Aorta (tissue), 5 donors: Measurements from ENCODE around the gene PIP4K2A. TPM values are rescaled to one million over a fixed set of nuclear protein-coding genes. Genes with fewer than 3 reads are reported as not detected.

ENCODE experiments used
- ATAC-seq: fragments of 200-7000 bp; cut with Tn5 transposase; one replicate; pipeline ENCODE4 v1.9.1; 2022; ENCODE audit warnings: moderate library complexity; ENCODE audit not compliant: low FRiP score
- DNase-seq, 2 donors: peaks; one replicate each; pipeline ENCODE4 v3.0.0-alpha.2; 2020
- H3K27ac ChIP-seq, 2 donors: one replicate each; pipeline ENCODE4 v1.5.1; 2013; ENCODE audit warnings: low read length in 2 of 2, mild to moderate bottlenecking in 2 of 2, moderate library complexity in 2 of 2, control low read depth in 1 of 2, inconsistent platforms in 1 of 2, low read depth in 1 of 2
- H3K27me3 ChIP-seq, 2 donors: one replicate each; pipeline ENCODE4 v1.6.1; 2013; ENCODE audit warnings: control low read depth in 1 of 2, low read length in 1 of 2, mild to moderate bottlenecking in 1 of 2, moderate library complexity in 1 of 2; ENCODE audit not compliant: insufficient read depth in 2 of 2, control insufficient read depth in 1 of 2
- H3K36me3 ChIP-seq, 2 donors: one replicate each; pipeline ENCODE4 v1.6.1; 2013; ENCODE audit warnings: control low read depth in 1 of 2, low read length in 1 of 2, mild to moderate bottlenecking in 1 of 2; ENCODE audit not compliant: insufficient read depth in 2 of 2, control insufficient read depth in 1 of 2
- H3K4me1 ChIP-seq, 2 donors: one replicate each; pipeline ENCODE4 v1.6.1; 2013; ENCODE audit warnings: low read length in 2 of 2, control low read depth in 1 of 2, mild to moderate bottlenecking in 1 of 2, moderate library complexity in 1 of 2; ENCODE audit not compliant: insufficient read depth in 2 of 2, control insufficient read depth in 1 of 2
- H3K4me3 ChIP-seq, 2 donors: one replicate each; pipeline ENCODE4 v1.5.1; 2013; ENCODE audit warnings: low read length in 2 of 2, control low read depth in 1 of 2, mild to moderate bottlenecking in 1 of 2
- H3K9me3 ChIP-seq: one replicate; pipeline ENCODE4 v1.6.1; 2013; ENCODE audit warnings: mild to moderate bottlenecking, low read length; ENCODE audit not compliant: control insufficient read depth
- WGBS, 2 donors: extraction: QIAGEN DNeasy Blood & Tissue Kit; methylation state at CpG; one replicate each; pipeline ENCODE4 v1.1.7; 2013; 5-methylcytosine and 5-hydroxymethylcytosine counted together
- intact Hi-C, 2 donors: fragments of 100-400 bp; cut with DNase I; formaldehyde crosslinking; loops; one replicate each; pipeline versions ENCODE4 v1.14.2 to v1.15.0; 2022
- polyA plus RNA-seq, 2 donors: library from polyadenylated mRNA; stranded (reverse); fragments of 200-250 nt; gene quantifications; one replicate each; pipeline ENCODE4 v1.2.3, GENCODE V29; 2013
- total RNA-seq, 2 donors: library from RNA; stranded (reverse); fragmentation: NEBNext Ultra II Directional; extraction: Animal tissue kit (Norgen Biotek cat#: 25700); gene quantifications; one replicate each; pipeline ENCODE4 v1.2.1, GENCODE V29; 2021
- donor health status: healthy with polysubstance abuse.
- donor health status: Bipolar disorder and iron deficiency.
- donor health status: DM: no; HTN: no; CAD: no.
- donor health status: DM: no; HTN: no; CAD: no.
- donor health status: DM: yes; HTN: yes; CAD: no.

Gene PIP4K2A
- total and polyA plus RNA-seq, 4 donors, result 24.2 to 90.3 (median 53.6) TPM

- ATAC-seq (no peak), DNase-seq (no peak)
- H3K36me3 ChIP-seq, result peaks cover 3 to 6% of the 10 kb centered on the region in 2 donors
- intact Hi-C loops, result no loop called here
- H3K4me1 ChIP-seq, result no peaks in the 10 kb centered on the region
- H3K9me3 ChIP-seq, result no peaks in the 10 kb centered on the region
- no peak overlapping the region for H3K4me3 ChIP-seq
- no peaks in the 10 kb centered on the region for H3K27me3 ChIP-seq
- 97 to 98% methylated on average over 2 of the region's 2 CpGs for WGBS, 2 donors
- no peak overlapping the region for H3K27ac ChIP-seq
Observed at GRCh38 chr10:22609251-22609650, 105.1 kb downstream of the PIP4K2A start.

GRCh38 chr10:22607261-22607660 lies 107.1 kb downstream of the PIP4K2A start:
- intact Hi-C loops, result no loop called here
- H3K4me1 ChIP-seq, result no peaks in the 10 kb centered on the region
- peaks cover 3 to 7% of the 10 kb centered on the region in 2 donors for H3K36me3 ChIP-seq
- H3K27me3 ChIP-seq, result no peaks in the 10 kb centered on the region
- no peak for DNase-seq
- H3K27ac ChIP-seq, result no peak overlapping the region
- H3K9me3 ChIP-seq, result no peaks in the 10 kb centered on the region
- no peak overlapping the region for H3K4me3 ChIP-seq
- no peak for ATAC-seq
- WGBS, 2 donors, result 62 to 67% methylated on average over 3 of the region's 3 CpGs

- Histone ChIP-seq H3K4me3 (no peak overlapping the region), H3K27ac (no peak overlapping the region), H3K27me3 (no peaks in the 10 kb centered on the region), H3K36me3 (peaks cover 3 to 7% of the 10 kb centered on the region in 2 donors), H3K9me3 (no peaks in the 10 kb centered on the region), H3K4me1 (no peaks in the 10 kb centered on the region)
- DNase-seq (peak in 1 of 2 donors; percentile 69), ATAC-seq (peak; percentile 48)
- intact Hi-C loops, result no loop called here
- WGBS, 2 donors, result 81 to 84% methylated on average over 6 of the region's 6 CpGs
Observed at GRCh38 chr10:22606164-22606614, 108.2 kb downstream of the PIP4K2A start.

GRCh38 chr10:22605168-22605567 lies 109.2 kb downstream of the PIP4K2A start:
- DNase-seq, result no peak
- no peaks in the 10 kb centered on the region for H3K27me3 ChIP-seq
- whole genome bisulfite sequencing, 2 donors, result 85% methylated on average over 4 of the region's 4 CpGs
- H3K4me1 ChIP-seq, result no peaks in the 10 kb centered on the region
- intact Hi-C loops, result no loop called here
- ATAC-seq, result peak; percentile 77
- H3K9me3 ChIP-seq, result no peaks in the 10 kb centered on the region
- no peak overlapping the region for H3K27ac ChIP-seq
- peaks cover 5 to 7% of the 10 kb centered on the region in 2 donors for H3K36me3 ChIP-seq
- H3K4me3 ChIP-seq, result no peak overlapping the region

- WGBS, 2 donors, result 82 to 83% methylated on average over 15 of the region's 15 CpGs
- Histone ChIP-seq H3K4me1 (no peaks in the 10 kb centered on the region), H3K27ac (no peak overlapping the region), H3K9me3 (no peaks in the 10 kb centered on the region), H3K36me3 (peaks cover 5 to 7% of the 10 kb centered on the region in 2 donors), H3K4me3 (no peak overlapping the region), H3K27me3 (no peaks in the 10 kb centered on the region)
- ATAC-seq, result peak; percentile 24
- intact Hi-C loops, result no loop called here
- no peak for DNase-seq
Observed at GRCh38 chr10:22604344-22605126, 109.8 kb downstream of the PIP4K2A start.

GRCh38 chr10:22603581-22603980 lies 110.8 kb downstream of the PIP4K2A start:
- no peak for ATAC-seq
- no peak for DNase-seq
- Histone ChIP-seq H3K4me3 (no peak overlapping the region), H3K4me1 (peaks cover 0 to 4% of the 10 kb centered on the region in 2 donors), H3K9me3 (no peaks in the 10 kb centered on the region), H3K27ac (no peak overlapping the region), H3K36me3 (peaks cover 5 to 7% of the 10 kb centered on the region in 2 donors), H3K27me3 (no peaks in the 10 kb centered on the region)
- intact Hi-C loops, result no loop called here
- 90 to 93% methylated on average over 3 of the region's 3 CpGs for WGBS, 2 donors

GRCh38 chr10:22601618-22602017 lies 112.8 kb downstream of the PIP4K2A start:
- H3K36me3 ChIP-seq, result peaks cover 3% of the 10 kb centered on the region in 2 donors
- DNase-seq (no peak), ATAC-seq (no peak)
- no peaks in the 10 kb centered on the region for H3K9me3 ChIP-seq
- intact Hi-C loops, result no loop called here
- peaks cover 0 to 4% of the 10 kb centered on the region in 2 donors for H3K4me1 ChIP-seq
- H3K4me3 ChIP-seq, result no peak overlapping the region
- WGBS, 2 donors, result 95 to 97% methylated on average over 5 of the region's 5 CpGs
- no peak overlapping the region for H3K27ac ChIP-seq
- H3K27me3 ChIP-seq, result no peaks in the 10 kb centered on the region

GRCh38 chr10:22599636-22600228 lies 114.6 kb downstream of the PIP4K2A start:
- no peak for DNase-seq
- Histone ChIP-seq H3K4me1 (peaks cover 0 to 4% of the 10 kb centered on the region in 2 donors), H3K27me3 (no peaks in the 10 kb centered on the region), H3K36me3 (peaks cover 3% of the 10 kb centered on the region in 2 donors), H3K27ac (no peak overlapping the region), H3K4me3 (no peak overlapping the region), H3K9me3 (no peaks in the 10 kb centered on the region)
- ATAC-seq, result no peak
- 85 to 89% methylated on average over 11 of the region's 11 CpGs for WGBS, 2 donors
- intact Hi-C loops, result no loop called here
